GM19239 (cell line): ENCODE data around the gene CDK2AP2.
"Not testable (repeated sequence)": the region's sequence is repeated elsewhere in the genome, so short reads cannot be mapped to it uniquely, and the experiment has no call there.

ENCODE experiments used
- DNase-seq: peaks from one replicate; pipeline ENCODE4 v3.0.0; 2011; ENCODE audit warnings: low spot score; ENCODE audit not compliant: insufficient read length
- FAIRE-seq: peaks from 2 replicates; lab custom pipeline; 2011; peaks lifted over from hg19 to GRCh38; lab: Jason Lieb, UNC

CDK2AP2 gene, protein sequence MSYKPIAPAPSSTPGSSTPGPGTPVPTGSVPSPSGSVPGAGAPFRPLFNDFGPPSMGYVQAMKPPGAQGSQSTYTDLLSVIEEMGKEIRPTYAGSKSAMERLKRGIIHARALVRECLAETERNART

DNA sequence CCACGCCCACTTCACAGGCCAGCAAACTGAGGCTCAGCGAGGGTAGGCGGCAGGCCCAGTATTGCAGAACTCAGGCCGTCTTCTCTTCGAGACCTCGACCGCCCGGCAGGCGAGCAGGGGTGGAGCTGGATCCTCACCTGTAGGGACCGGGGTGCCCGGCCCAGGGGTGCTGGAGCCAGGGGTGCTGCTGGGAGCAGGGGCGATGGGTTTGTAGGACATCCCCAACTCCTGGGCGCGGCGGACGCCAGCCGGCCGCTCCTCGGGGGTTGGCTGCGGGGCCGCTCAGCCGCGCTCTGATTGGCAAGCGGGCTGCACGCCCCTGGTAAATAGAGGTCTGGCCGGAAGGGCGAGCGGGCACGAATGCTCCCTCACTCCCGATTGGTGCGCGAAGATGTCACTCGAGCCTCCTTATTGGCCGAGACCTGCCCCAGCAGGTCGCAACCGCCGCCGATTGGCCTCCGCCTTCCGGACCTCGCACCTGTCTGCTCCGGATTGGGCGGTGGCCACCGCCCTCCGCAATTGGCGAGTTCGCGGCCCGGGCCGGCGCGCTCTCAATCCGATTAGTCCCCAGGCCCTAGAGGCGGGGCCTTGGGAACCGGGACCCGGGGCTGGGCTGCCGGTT, at the start of gene CDK2AP2:
Gene CDK2AP2 (minus strand): TSS at position 299 of the 622 bp plus-strand sequence. CDS start 80 bp downstream, at position 219.
- FAIRE-seq (peak; percentile 97), DNase-seq (peak; percentile 91)

DNA sequence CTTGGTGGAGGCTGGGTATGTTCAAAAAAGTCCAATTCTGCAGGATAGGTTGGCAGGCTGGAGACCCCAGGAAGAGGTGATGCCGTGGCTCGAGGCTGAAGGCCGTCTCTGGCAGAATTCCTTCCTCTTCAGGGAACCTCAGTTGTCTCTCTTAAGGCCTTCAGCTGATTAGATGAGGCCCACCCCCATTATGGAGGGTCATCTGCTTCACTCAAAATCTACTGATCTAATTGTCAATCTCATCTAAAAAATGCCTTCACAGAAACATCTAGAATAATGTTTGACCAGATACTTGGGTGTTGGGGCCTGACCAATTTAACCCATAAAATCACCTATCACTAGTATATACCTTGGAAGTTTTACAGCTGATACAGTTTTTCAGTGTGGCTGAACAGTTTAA, 48.3 kb upstream of the CDK2AP2 start:
- DNase-seq (no peak), FAIRE-seq (no peak)

DNA sequence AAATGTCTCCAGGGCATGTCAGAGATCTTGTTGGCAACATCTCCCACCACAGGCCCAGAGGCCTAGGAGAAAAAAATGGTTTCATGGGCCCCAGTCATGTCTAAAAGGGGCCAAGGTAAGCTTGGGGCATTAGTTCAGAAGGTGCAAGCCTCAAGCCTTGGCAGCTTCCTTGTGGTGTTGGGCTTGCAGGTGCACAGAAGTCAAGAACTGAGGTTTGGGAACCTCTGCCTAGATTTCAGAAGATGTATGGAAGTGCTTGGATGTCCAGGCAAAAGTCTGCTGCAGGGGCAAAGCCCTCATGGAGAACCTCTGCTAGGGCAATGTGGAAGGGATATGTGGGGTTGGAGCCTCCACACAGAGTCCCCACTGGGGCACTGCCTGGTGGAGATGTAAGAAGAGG, 43.7 kb upstream of the CDK2AP2 start:
- FAIRE-seq, DNase-seq: not testable (repeated sequence)

DNA sequence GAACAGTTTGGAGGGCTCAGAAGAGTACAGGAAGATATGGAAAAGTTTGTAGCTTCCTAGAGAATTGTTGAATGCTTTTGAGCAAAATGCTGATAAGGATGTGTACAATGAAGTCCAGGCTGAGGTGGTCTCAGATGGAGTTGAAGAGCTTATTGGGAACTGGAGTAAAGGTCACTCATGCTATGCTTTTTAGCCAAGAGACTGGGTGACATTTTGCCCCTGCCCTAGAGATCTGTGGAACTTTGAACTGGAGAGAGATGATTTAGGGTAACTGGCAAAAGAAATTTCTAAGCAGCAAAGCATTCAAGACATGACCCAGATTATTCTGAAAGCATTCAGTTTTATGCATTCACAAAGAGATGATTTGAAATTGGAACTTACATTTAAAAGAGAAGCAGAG, 43.2 kb upstream of the CDK2AP2 start:
- FAIRE-seq: no peak

DNA sequence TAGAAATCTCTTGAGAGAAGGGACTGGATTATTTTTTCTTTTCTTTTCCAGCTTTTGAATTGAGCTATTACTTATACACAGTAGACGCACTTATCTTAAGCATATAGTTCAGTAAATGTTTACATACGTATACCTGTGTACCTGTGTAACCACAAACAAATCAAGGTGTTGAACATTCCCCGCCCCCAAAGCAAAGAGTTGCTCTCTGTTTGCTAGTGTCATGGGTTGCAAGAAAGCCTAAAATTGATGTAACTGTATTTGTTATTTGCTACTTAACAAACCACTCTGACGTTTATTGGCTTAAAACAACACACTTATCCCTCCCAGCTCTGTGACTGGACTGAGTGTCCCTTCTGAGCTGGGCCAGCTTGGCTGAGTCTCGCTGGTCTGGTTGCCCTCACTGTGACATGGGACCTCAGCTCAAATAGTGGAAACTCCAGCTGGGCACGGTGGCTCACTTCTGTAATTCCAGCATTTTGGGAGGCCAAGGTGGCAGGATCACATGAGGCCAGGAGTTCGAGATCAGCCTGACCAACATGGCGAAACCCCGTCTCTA, 40.7 kb upstream of the CDK2AP2 start:
- FAIRE-seq: no peak
- DNase-seq: no peak

More for the DNA sequence above, 43.2 kb upstream of the CDK2AP2 start:
- no peak for DNase-seq

DNA sequence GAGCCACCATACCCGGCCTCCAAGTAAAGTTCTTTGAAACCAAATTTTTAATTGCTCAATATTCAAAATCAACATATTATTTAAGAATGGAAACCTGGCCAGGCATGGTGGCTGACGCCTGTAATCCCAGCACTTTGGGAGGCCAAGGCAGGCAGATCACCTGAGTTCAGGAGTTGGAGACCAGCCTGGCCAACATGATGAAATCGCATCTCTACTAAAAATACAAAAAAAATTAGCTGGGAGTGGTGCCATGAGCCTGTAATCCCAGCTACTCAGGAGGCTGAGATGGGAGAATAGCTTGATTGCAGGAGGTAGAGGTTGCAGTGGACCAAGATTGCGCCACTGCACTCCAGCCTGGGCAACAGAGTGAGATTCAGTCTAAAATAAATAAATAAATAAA, 40.1 kb upstream of the CDK2AP2 start:
- not testable (repeated sequence) for DNase-seq, FAIRE-seq

DNA sequence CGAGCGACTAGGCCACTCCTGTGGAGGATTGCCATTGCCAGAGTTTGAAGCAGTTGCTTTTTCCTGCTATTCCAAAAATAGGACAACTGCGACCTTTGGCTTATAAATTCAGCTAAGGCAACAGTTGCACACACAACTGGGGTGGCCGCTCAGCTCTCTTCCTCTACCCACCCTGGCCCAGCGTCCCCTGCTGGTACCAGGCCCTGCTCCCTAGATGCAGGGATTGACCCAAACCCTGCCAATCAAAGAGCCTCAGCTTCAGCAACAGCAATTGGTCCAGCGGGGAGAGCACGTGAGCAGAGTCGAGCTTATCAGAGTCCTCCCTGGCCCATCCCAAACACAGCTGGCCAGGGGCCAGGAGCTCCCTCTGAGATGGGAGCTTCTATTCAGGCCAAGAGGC, 37.3 kb upstream of the CDK2AP2 start:
- DNase-seq (no peak), FAIRE-seq (no peak)

DNA sequence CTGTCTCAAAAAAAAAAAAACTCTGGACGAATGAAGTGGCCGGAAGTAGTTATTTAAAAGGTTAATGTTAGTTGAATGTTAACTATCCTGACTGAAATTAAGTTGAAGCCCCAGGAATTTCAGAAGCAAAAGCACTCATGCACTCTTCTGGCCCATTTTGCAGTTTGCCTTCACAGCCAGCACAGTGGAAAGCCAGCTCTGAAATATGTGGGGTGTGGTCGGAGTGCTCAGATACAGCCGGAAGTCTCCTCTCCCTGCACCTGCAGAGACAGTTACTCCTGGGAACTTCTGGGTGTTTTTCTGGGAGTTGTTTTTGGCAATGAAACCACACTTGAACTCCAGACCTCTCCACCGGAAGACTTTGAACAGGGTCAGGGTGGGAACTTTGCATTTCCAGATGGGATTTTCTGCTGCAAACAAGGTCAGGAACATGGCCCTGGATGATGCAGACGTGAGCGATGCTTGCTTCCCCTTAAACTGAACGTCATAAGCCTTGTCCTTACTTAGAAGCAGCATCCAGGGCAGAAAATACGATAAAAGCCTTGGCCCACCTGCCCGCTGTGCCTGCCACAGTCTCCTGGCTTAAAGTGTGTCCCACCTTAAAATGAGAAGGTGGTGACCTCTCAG, 36.8 kb upstream of the CDK2AP2 start:
- DNase-seq: no peak
- no peak for FAIRE-seq

DNA sequence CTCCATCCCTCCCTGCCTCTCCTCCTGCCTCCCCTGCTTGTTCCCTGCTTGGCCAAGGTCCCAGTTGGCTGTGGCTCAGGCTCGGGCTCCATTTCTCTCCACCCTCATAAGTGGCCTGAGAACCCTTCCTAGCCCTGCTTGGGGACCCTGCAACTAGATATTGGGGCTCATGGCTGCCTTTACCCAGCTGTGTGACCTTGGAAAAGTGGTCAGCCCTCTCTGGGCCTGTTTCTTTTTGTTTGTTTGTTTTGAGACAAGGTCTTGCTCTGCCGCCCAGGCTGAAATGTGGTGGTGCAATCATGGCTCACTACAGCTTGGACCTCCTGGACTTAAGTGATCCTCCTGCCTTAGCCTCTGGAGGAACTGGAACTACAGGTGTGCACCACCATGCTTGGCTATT, 35.6 kb upstream of the CDK2AP2 start:
- no peak for DNase-seq
- FAIRE-seq: no peak

DNA sequence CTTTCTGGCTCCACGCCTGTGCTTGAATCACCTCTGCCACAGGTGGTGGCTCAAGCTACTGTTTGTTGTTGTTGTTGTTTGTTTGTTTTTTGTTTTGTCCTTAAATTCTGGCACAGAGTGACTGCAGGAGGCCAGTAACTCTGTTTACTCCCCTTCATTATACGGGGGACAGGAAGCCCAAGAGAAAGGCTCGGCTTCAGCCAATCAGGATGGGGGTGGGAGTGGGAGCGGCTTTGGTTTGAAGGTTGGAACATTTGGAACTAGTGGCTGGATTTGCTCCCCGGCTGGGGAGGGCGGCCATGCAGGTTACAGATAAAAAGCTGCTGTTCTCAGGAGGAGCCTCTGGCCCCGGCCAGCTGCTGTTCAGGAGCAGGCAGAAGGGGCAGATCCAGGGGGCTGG, 35.0 kb upstream of the CDK2AP2 start:
- DNase-seq (no peak), FAIRE-seq (no peak)

DNA sequence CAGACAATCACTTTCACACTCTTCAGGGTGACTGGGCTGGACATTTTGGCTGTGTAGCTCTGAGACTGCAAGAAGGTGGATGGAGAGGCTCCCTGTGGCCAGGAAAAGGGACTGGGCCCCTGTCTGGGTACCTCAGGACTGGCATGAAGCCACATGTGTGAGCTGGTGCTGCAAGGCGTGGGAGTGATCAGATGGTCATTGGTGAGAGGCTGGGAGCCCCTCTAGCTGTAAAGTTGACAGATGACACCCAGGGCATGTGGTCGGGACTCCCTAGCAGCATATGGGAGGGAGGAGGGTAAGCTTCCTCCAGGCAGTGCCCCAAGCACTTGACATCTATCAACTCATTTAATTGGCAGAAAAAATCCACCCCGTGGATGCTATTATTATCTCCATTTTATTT, 34.2 kb upstream of the CDK2AP2 start:
- FAIRE-seq: no peak
- DNase-seq: no peak

DNA sequence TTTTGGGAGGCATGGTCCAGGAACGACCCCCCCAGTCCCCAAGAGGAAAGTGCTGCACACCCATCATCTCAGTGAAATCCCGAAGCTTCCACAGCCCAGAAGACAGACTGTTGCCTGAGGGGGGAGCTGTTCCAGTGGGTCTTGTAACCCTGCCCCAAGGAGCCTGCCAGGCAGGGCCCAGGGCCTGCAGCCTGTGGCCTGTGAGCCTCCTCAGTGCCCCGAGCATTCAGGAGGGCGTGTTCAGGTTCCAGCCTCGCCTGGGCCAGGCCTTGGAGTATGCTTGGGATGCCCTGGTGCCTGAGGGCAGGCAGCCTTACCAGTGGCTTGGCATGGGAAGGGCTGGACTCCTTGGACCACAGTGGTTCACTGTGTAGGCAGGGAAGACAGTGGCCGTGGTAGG, 33.2 kb upstream of the CDK2AP2 start:
- FAIRE-seq: no peak
- DNase-seq: no peak

DNA sequence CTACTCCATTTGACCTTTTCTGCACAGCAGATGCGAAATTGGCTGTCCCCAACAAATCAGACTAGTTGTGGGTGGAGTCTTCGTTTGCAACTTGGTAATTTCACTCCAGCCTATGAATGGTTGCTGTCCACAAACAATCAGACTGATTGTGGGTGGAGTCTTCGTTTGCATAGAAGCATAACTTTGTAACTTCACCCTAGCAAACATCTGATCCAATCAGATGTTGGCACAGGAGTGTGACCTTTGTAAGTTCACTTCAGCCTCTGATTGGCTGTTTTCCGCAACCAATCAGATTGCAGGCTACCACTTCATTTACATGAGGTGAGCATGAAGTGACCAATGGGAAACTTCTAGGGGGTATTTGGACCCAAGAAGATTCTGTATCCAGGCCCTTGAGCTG, 31.6 kb upstream of the CDK2AP2 start:
- DNase-seq (no peak), FAIRE-seq (no peak)

DNA sequence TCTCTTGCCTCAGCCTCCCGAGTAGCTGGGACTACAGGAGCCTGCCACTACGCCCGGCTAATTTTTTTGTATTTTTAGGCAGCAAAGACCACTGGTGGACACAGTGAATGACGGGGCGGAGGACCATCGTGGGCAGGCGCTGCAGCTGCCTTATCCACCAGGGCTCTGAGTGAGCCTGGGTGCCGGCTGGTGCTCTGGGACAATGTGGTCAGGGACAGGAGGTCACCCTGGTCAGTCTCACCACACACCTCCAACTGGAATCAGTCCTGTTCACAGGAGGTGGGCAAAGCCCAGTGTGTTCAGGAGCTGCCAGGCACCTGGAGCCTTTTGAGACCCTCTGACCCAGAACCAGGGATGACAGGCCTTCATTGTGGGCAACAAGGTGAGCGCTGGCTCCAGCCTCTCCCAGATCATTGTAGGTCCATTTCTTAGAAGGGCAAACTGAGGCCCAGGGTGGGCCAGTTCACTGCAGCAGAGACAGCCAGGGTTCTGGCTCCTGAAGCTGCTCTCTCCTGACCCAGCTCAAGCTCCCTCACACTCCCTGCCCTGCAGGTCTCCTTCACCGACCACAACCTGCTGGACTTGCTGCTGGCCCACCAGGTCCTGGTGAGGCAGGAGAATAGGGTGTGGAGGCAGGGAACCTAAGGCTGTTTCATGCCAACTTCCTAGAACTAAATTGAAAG, 31.0 kb upstream of the CDK2AP2 start:
- no peak for DNase-seq
- FAIRE-seq: no peak

DNA sequence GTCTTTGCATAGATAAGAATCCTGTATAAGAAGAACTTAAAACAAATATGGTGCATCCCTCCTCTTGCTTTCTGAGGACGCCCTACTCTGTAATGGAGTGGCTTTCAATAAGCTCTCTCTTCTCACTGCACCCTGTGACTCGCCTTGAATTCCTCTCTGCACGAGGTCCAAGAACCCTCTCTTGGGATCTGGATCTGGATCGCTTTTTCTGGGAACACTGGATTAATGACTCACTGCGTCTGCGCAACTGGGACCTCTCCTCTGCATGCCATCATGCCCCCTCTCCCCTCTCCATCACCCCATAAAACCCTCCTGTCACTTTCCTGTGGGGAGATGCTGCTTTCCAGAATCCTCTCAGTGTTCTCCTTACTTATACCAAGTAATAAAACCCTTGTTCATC, 30.3 kb upstream of the CDK2AP2 start:
- DNase-seq (no peak), FAIRE-seq (no peak)

DNA sequence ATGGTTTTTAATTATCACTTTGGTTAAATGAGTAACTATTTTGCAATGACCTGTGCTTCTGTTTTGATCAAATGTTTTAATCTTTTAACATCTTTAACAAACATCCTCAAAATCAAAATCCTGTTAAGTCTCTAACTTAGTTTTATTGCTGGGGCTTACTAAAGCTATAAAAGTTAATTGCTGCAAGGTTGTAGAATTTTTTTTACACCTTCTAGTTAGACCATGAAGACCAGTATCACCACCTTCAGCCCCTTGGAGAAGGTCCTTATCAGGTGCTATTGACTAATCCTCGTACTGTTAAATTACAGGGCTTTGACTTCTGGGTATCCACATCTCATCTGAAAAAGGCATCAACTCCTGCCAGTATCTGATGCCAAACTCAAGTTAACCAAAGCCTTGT, 27.6 kb upstream of the CDK2AP2 start:
- DNase-seq (no peak), FAIRE-seq (no peak)

DNA sequence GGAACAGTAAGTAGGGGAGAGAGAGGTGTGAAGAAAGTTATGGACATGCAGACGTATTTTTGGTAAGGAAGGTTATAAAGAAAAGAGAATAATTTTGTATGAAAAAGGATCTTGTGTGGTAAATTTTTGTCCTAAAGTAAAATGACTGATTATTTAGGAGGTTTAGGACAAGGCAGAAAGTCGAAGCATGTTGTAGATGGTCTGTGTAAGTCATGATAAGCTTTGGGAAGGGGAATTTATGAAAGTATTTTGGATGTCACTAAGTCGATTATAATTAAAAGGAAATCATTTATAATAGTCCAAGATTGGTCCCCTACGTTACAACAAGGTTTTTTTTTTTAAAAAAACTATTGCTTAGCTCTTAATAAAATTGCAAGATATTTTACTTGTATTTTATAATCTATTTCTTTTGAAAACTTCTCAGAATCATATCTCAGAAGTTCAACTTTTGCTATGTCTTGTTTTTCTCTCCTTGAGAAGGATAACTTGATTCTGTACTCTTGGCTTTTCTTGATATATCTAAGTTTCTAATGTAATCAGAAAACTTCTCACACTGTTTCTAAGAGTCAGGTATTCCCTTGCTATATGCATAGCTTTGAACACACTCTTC, 26.2 kb upstream of the CDK2AP2 start:
- no peak for DNase-seq
- no peak for FAIRE-seq

DNA sequence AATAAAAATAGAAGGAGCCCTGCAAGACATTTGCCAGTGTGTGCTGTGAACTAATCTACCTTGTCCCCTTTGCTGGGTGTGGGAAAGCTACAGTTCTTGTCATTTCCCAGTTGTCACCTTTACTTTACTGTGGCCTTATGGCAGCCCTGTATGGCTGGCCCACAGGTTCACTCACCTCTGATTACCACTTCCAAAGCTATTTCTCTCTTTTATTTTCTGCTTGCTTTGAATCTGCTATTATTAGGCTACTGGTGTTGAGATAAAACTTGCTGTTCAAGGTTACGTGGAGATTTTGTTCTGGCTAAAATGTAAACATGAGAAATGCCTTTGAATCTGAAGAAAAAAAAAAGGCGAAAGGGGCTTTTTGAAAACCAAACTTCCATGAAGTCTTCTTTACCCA, 24.9 kb upstream of the CDK2AP2 start:
- FAIRE-seq (no peak), DNase-seq (no peak)

DNA sequence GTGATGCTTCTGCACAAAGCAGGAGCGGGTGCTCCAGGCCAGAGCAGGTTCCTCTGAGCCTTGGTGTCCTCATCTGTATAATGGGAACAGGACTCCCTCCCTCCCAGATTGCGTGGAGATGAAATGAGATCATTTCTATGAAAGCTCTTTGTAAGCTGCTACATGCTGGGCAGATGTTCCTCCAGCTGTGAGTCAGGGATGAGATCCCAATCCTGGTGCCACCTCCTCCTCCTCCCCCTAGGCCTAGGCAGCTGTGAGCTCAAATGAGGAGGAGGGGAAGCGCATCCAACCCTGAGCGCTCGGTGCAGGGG, 22.3 kb upstream of the CDK2AP2 start:
- FAIRE-seq: no peak

DNA sequence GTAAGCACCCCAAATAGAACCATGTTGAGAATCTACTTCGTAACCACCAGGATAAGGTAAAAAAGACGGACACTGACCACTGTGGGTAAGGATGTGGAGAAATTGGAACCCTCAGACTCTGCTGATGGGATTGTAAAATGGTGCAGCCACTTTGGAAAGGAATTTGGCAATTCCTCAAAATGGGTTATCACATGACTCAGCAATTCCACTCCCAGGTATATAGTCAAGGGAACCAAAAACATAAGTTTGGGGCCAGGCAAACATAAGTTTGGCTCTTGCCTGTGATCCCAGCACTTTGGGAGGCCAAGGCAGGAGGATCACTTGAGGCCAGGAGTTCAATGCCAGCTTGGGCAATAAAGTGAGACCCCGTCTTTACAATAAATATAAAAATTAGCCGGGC, 20.4 kb upstream of the CDK2AP2 start:
- DNase-seq (no peak), FAIRE-seq (no peak)

More for the DNA sequence above, 22.3 kb upstream of the CDK2AP2 start:
- DNase-seq: no peak
